ENCODE measurements around the gene GABRP.

Gene GABRP

GRCh38 chr5:170849374-170849773, 65.8 kb downstream of the GABRP start:
- TF ChIP-seq CTCF (IDR thresholded peaks at IDR 0.05) (no peak), ZFX (IDR thresholded peaks at IDR 0.05; ENCODE audit: borderline replicate concordance) (no peak)
- no peak overlapping the region for H3K27ac ChIP-seq

- no peak overlapping the region for H3K27ac ChIP-seq
- no peak for TF ChIP-seq CTCF (IDR thresholded peaks at IDR 0.05)
- no peak for TF ChIP-seq ZFX (IDR thresholded peaks at IDR 0.05; ENCODE audit: borderline replicate concordance)
Measured at GRCh38 chr5:170854566-170854965, 71.0 kb downstream of the GABRP start.

- TF ChIP-seq ZFX (IDR thresholded peaks at IDR 0.05; ENCODE audit: borderline replicate concordance) (no peak), CTCF (IDR thresholded peaks at IDR 0.05) (no peak)
- no peak overlapping the region for H3K27ac ChIP-seq
Measured at GRCh38 chr5:170857066-170857465, 73.5 kb downstream of the GABRP start.

GRCh38 chr5:170860415-170860814, 76.9 kb downstream of the GABRP start:
- TF ChIP-seq ZFX (IDR thresholded peaks at IDR 0.05; ENCODE audit: borderline replicate concordance) = no peak
- TF ChIP-seq CTCF (IDR thresholded peaks at IDR 0.05) = no peak
- no peak overlapping the region for H3K27ac ChIP-seq

- H3K27ac ChIP-seq = peak overlapping the region; percentile 89
- TF ChIP-seq CTCF (IDR thresholded peaks at IDR 0.05) (no peak), ZFX (IDR thresholded peaks at IDR 0.05; ENCODE audit: borderline replicate concordance) (no peak)
Measured at GRCh38 chr5:170860818-170861666, 77.5 kb downstream of the GABRP start.

- peak overlapping the region; percentile 89 for H3K27ac ChIP-seq
- TF ChIP-seq ZFX (IDR thresholded peaks at IDR 0.05; ENCODE audit: borderline replicate concordance) (no peak), CTCF (IDR thresholded peaks at IDR 0.05) (no peak)
Measured at GRCh38 chr5:170861667-170861916, 78.1 kb downstream of the GABRP start.

GRCh38 chr5:170861917-170862766, 78.6 kb downstream of the GABRP start, which contains the start of gene RANBP17:
Gene RANBP17 (plus strand): TSS chr5:170862018.
- TF ChIP-seq ZFX (IDR thresholded peaks at IDR 0.05; ENCODE audit: borderline replicate concordance) (no peak), CTCF (IDR thresholded peaks at IDR 0.05) (peak; percentile 23)
- H3K27ac ChIP-seq = peak within 1 kb of the TSS; percentile 89

Measured in 22Rv1 (cell line).